T-helper 9 cell (primary cell): ENCODE data around the gene WNT5A.

ENCODE experiments used
- DNase-seq: peaks from one replicate; pipeline ENCODE4 v3.0.0-alpha.2; 2020
- total RNA-seq, 2 donors: gene quantifications; one replicate each; lab custom pipeline; 2026; lab: John Stamatoyannopoulos, UW

WNT5A gene
- total RNA-seq: 0 reads per million in 2 donors

- no peak for DNase-seq
Observed at GRCh38 chr3:55486857-55487380, at the start of gene WNT5A. Gene WNT5A, minus strand, starts transcription at chr3:55487306. Its CDS starts 321 bp downstream, at chr3:55486985.

DNA sequence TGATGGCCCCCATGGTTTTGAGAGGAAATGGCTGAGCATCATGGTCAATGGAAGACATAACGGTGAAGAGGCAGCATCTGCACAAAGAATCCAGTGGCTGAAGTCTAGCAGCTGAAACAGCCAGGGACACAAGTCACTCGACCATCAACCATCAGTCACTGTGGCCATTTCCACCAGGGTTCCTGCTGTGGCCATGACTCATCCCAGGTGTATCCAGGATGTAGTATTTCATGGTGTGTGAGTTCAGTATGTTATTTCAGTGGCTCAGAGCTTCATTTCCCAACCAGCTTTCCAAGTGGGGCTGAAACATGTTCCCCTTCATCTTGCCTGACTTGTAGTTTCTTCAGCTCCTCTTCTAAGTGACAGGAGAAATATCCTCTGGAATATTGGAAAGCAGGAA, 47.8 kb upstream of the WNT5A start:
- DNase-seq: no peak

GRCh38 chr3:55532806-55533205, 45.7 kb upstream of the WNT5A start:
- DNase-seq: no peak

GRCh38 chr3:55531321-55531720, 44.2 kb upstream of the WNT5A start:
- no peak for DNase-seq

GRCh38 chr3:55527361-55527760, 40.3 kb upstream of the WNT5A start:
- no peak for DNase-seq

DNA sequence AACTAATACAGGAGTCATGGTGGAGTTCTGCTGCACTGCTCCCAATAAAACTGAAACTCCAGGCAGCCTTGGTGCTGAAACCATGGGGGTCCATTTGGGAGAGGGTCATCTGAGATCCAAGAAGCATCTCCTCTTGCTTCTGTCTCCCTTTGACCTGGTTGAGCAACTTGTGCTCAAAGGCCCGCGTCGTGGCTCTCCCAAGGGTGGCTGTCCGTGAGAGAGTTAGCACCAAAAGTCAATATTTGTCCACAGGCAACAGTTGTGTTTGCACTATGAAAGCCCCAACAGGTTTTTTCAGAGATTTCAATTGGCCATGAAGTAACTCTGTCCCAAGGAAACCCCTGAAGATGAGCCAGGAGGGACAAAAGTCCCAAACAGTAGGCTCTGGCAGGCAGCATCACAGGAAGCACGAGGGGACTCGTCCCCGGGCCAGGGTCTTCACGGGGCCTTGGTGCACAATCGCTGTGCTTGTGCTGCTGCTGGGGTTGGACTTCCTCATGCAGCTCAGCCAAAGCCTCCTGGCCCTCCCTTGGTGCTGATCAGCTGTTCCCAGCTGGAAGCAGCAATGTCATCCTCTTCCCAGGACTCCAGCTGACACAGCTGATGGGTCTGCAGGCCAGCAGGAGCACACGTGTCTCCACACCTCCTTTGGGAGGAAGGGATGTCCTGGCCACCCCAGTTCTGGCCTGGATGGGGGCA, 39.4 kb upstream of the WNT5A start:
- DNase-seq: no peak

- no peak for DNase-seq
Observed at GRCh38 chr3:55525436-55525835, 38.3 kb upstream of the WNT5A start.

DNA sequence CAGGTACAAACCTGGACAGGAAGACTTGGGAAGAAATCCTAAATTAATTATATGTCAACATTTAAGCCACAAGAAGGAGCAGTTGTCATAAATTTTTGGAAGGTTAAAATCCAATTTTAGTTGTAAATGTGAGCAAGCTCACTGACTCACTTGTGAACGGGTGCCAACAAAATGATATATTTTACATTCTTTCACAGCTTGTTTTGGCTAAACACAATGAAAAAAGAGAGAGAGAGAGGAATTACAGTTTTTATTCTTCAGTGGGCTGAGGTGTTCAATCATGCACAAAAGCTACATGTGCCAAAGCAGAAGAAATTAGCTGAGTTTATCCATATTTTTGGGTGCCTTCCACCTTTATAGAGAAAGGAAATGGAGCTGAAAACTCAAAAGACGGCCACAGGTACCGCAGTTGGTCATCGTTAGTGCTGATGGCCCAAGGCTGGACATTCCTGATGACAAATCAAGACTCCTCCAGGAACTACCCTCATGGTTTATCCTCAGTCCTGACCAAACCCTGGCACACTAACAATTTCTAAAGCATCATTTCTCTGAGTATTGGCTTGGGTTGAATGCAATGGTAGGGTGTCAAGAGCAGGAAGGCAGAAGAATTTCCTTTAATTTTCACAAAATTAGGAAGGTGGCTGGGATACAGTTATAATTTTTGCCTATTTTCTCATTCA, 37.6 kb upstream of the WNT5A start:
- no peak for DNase-seq

- DNase-seq: no peak
Observed at GRCh38 chr3:55523471-55523870, 36.4 kb upstream of the WNT5A start.

- DNase-seq: no peak
Observed at GRCh38 chr3:55521738-55522421, 34.8 kb upstream of the WNT5A start.

GRCh38 chr3:55521064-55521737, 34.1 kb upstream of the WNT5A start:
- DNase-seq: no peak

DNA sequence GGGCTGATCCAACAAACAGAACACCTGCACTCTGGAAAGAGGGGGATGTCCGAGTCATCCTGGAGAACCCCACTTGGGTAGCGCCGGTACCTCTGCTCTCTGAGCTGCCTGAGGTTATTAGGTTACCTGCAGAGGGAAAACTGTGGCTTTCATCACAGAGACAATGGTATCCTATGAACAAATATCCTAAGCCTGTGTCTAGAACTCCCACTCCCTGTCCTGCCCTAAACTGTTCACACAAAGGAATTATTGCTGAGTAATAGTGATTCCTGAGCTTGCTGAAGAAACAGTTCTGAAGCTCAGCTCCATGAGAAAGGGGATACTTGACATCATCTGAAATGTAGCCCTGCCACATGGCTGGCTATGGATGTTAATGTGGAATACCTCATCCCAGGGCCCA, 31.9 kb upstream of the WNT5A start:
- DNase-seq: no peak

- no peak for DNase-seq
Observed at GRCh38 chr3:55518451-55518850, 31.3 kb upstream of the WNT5A start.

DNA sequence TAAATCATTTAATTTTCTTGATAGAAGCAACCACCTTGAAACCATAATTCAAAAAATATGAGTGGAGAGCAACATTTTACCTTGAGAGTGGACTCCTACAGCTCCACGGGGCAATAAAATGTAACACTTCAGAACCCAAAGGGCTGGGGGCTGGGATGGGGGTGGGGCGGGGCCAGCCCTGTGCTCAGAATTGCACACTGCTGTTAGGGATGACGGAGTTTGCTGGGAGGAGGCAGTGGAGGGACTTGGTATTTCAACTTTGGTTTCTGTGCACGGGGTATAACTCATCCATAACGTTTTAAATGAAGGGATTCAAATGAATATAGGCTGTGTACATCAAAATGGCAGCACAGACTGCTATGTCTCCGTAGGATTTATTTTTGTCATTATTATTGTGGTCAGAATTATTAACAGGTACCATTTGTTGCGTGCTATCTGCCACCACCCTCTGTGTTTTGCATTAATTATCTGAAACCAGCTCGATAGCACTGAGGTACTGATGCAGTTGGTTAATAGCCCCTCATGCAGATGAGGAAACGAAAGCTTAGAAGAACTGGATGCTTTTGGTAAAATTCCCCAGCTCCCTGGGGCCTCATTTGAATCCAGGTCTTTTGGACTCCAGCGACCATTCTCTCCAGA, 29.4 kb upstream of the WNT5A start:
- DNase-seq: no peak

DNA sequence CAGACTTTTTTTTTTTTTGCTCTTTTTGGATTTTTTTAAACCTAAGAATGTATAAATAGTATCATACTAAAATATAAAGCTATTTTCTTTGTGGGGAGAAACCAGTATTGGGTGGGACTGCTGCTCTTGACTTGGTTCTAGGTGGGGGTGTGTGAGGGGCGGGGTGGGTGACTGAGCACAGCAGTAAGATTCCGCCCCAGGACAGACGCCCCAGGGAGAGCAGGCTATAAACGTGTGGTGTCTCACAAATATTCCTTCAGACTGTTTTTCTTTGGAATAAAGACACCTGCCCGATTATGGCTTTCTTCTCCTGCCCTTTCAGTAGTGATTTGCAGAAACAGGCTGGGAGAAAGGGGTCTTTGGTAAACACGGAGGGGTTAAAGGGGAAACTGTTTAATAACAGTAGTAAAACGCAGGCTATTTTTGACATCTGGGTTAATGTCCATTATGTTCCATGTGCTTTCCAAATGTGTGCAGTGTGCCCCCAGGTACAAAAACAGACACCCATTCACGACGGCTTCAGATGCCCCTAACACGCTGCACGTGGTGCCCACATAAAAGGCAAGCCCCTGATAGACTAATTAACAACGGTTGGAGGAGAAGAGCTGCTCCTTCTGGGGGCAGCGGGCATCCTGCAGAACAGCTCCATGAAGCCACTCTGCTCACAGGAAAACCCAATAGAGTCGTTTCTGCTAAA, 28.6 kb upstream of the WNT5A start:
- DNase-seq: no peak

GRCh38 chr3:55514962-55515361, 27.9 kb upstream of the WNT5A start:
- DNase-seq: no peak

GRCh38 chr3:55512571-55513343, 25.7 kb upstream of the WNT5A start:
- DNase-seq: no peak

GRCh38 chr3:55511895-55512570, 24.9 kb upstream of the WNT5A start:
- no peak for DNase-seq

DNA sequence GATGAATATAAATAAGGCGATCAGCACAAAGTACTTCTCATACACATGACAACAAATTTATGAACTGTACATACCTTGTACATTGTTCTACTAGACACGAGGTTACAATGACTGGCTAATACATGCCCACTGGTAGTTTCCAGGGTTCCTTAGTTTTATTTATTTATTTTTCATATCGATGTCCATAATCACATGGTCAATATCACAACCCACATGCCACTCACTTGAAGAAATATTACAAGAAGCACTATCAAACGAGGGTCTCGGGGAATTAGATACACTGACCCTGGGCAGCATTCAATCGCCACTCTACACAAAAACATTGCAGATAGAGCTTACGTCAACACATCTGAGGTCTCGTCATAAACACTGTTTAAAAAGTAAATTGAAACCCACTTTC, 21.2 kb upstream of the WNT5A start:
- DNase-seq: no peak

DNA sequence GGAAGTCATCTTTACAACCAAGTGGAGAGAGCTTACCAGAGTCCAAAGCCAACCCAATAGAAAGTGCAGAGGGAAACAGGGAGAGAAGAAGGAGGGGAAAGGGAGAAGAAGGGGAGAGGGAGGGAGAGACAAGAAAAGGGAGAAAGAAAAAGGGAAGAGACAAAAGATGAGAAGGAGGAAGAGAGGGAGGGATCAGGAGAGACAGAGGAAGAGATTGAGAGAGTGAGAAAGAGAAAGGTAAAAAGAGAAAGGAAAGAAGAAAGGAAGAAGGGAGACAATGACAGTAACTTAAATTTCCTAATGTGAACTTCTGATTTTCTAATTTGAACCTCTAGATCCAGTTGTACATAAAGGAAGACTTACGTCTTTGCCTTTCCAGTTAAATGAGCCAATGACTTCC, 20.7 kb upstream of the WNT5A start:
- DNase-seq: no peak

DNA sequence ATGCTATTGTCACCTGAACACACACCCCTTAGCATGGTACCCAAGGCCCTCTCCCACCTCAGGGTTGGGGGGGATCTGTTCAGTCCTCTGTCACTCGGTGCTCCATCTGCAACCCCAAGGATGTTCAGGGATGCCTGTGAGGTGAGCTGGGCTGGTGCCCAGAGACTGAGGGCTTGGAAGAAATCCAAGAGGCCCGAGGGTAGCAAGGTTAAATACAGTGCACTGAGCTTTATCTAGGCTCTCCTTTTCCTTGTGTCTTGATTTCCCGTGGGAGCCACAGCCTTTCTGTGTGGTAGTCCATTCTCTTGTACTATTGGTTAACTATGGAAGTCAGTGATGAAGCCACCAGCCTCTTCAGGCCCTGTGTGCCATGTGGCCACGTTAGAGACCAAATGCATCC, 18.7 kb upstream of the WNT5A start:
- DNase-seq: no peak
